ENCODE measurements around the gene SLC35F3. TPM values are rescaled to one million over a fixed set of nuclear protein-coding genes. Genes with fewer than 3 reads are reported as not detected.

The SLC35F3 gene
- total RNA-seq, 1 donor from 2014 or later, result 0.57 TPM

- Histone ChIP-seq H3K9me3 (ENCODE audit: insufficient read depth, low read depth, low read length) (no peaks in the 10 kb centered on the region), H2AFZ (ENCODE audit: low read depth, low read length) (no peak overlapping the region), H4K20me1 (ENCODE audit: insufficient read depth, low read length) (no peaks in the 10 kb centered on the region), H3K4me1 (ENCODE audit: insufficient read depth, low read length) (no peaks in the 10 kb centered on the region), H3K36me3 (ENCODE audit: insufficient read depth, low read length) (no peaks in the 10 kb centered on the region), H3K79me2 (ENCODE audit: insufficient read depth, low read length) (no peaks in the 10 kb centered on the region), H3K4me3 (ENCODE audit: insufficient read depth, low read depth, low read length) (no peak overlapping the region), H3K4me2 (ENCODE audit: low read length) (no peak overlapping the region), H3K27ac (ENCODE audit: low read depth, low read length) (no peak overlapping the region), H3K9ac (ENCODE audit: low read length) (no peak overlapping the region), H3K27me3 (ENCODE audit: insufficient read depth, low read length) (no peaks in the 10 kb centered on the region)
- Mint-ChIP-seq H3K36me3 (ENCODE audit: low read depth, unreplicated experiment) (no peaks in the 10 kb centered on the region), H3K9me3 (ENCODE audit: unreplicated experiment) (peaks cover 9% of the 10 kb centered on the region), H3K4me3 (ENCODE audit: unreplicated experiment) (no peak overlapping the region), H3K27ac (ENCODE audit: unreplicated experiment) (no peak overlapping the region), H3K4me1 (ENCODE audit: low read depth, unreplicated experiment) (no peaks in the 10 kb centered on the region), H3K27me3 (ENCODE audit: low read depth, unreplicated experiment) (no peaks in the 10 kb centered on the region)
- FAIRE-seq (no peak), DNase-seq (ENCODE audit: low read depth) (no peak)
- TF ChIP-seq, protein P1, sequence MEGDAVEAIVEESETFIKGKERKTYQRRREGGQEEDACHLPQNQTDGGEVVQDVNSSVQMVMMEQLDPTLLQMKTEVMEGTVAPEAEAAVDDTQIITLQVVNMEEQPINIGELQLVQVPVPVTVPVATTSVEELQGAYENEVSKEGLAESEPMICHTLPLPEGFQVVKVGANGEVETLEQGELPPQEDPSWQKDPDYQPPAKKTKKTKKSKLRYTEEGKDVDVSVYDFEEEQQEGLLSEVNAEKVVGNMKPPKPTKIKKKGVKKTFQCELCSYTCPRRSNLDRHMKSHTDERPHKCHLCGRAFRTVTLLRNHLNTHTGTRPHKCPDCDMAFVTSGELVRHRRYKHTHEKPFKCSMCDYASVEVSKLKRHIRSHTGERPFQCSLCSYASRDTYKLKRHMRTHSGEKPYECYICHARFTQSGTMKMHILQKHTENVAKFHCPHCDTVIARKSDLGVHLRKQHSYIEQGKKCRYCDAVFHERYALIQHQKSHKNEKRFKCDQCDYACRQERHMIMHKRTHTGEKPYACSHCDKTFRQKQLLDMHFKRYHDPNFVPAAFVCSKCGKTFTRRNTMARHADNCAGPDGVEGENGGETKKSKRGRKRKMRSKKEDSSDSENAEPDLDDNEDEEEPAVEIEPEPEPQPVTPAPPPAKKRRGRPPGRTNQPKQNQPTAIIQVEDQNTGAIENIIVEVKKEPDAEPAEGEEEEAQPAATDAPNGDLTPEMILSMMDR (IDR thresholded peaks at IDR 0.05; ENCODE audit: insufficient read depth, low read depth, low read length), result no peak
Measured at GRCh38 chr1:234340528-234340927, 436.1 kb downstream of the SLC35F3 start.

GRCh38 chr1:234342774-234343173 is 438.3 kb downstream of the SLC35F3 start:
- DNase-seq (ENCODE audit: low read depth) (no peak), FAIRE-seq (no peak)
- Histone ChIP-seq H4K20me1 (ENCODE audit: insufficient read depth, low read length) (no peaks in the 10 kb centered on the region), H3K4me2 (ENCODE audit: low read length) (no peak overlapping the region), H3K36me3 (ENCODE audit: insufficient read depth, low read length) (no peaks in the 10 kb centered on the region), H3K4me3 (ENCODE audit: insufficient read depth, low read depth, low read length) (no peak overlapping the region), H3K9ac (ENCODE audit: low read length) (no peak overlapping the region), H3K27ac (ENCODE audit: low read depth, low read length) (no peak overlapping the region), H3K9me3 (ENCODE audit: insufficient read depth, low read depth, low read length) (no peaks in the 10 kb centered on the region), H3K79me2 (ENCODE audit: insufficient read depth, low read length) (no peaks in the 10 kb centered on the region), H3K4me1 (ENCODE audit: insufficient read depth, low read length) (no peaks in the 10 kb centered on the region), H3K27me3 (ENCODE audit: insufficient read depth, low read length) (no peaks in the 10 kb centered on the region), H2AFZ (ENCODE audit: low read depth, low read length) (no peak overlapping the region)
- TF ChIP-seq, protein P1 (IDR thresholded peaks at IDR 0.05; ENCODE audit: insufficient read depth, low read depth, low read length), result no peak
- TF ChIP-seq EZH2 (IDR thresholded peaks at IDR 0.05; ENCODE audit: insufficient read depth, low read length), result no peak
- Mint-ChIP-seq H3K36me3 (ENCODE audit: low read depth, unreplicated experiment) (no peaks in the 10 kb centered on the region), H3K4me3 (ENCODE audit: unreplicated experiment) (no peak overlapping the region), H3K9me3 (ENCODE audit: unreplicated experiment) (peaks cover 4% of the 10 kb centered on the region), H3K27ac (ENCODE audit: unreplicated experiment) (no peak overlapping the region), H3K4me1 (ENCODE audit: low read depth, unreplicated experiment) (no peaks in the 10 kb centered on the region), H3K27me3 (ENCODE audit: low read depth, unreplicated experiment) (no peaks in the 10 kb centered on the region)

- no peak overlapping the region for H3K4me3 Mint-ChIP-seq (ENCODE audit: unreplicated experiment)
- Histone ChIP-seq H3K27me3 (ENCODE audit: insufficient read depth, low read length) (no peaks in the 10 kb centered on the region), H3K4me3 (ENCODE audit: insufficient read depth, low read depth, low read length) (no peak overlapping the region), H3K36me3 (ENCODE audit: insufficient read depth, low read length) (no peaks in the 10 kb centered on the region), H3K4me1 (ENCODE audit: insufficient read depth, low read length) (no peaks in the 10 kb centered on the region), H2AFZ (ENCODE audit: low read depth, low read length) (no peak overlapping the region), H4K20me1 (ENCODE audit: insufficient read depth, low read length) (no peaks in the 10 kb centered on the region), H3K9me3 (ENCODE audit: insufficient read depth, low read depth, low read length) (no peaks in the 10 kb centered on the region), H3K4me2 (ENCODE audit: low read length) (no peak overlapping the region), H3K27ac (ENCODE audit: low read depth, low read length) (no peak overlapping the region), H3K79me2 (ENCODE audit: insufficient read depth, low read length) (no peaks in the 10 kb centered on the region), H3K9ac (ENCODE audit: low read length) (no peak overlapping the region)
- no peaks in the 10 kb centered on the region for H3K4me1 Mint-ChIP-seq (ENCODE audit: low read depth, unreplicated experiment)
- no peaks in the 10 kb centered on the region for H3K9me3 Mint-ChIP-seq (ENCODE audit: unreplicated experiment)
- FAIRE-seq, result no peak
- H3K27ac Mint-ChIP-seq (ENCODE audit: unreplicated experiment), result no peak overlapping the region
- no peaks in the 10 kb centered on the region for H3K27me3 Mint-ChIP-seq (ENCODE audit: low read depth, unreplicated experiment)
- TF ChIP-seq EZH2 (IDR thresholded peaks at IDR 0.05; ENCODE audit: insufficient read depth, low read length), result no peak
- TF ChIP-seq, protein P1 (IDR thresholded peaks at IDR 0.05; ENCODE audit: insufficient read depth, low read depth, low read length), result no peak
- no peaks in the 10 kb centered on the region for H3K36me3 Mint-ChIP-seq (ENCODE audit: low read depth, unreplicated experiment)
- DNase-seq (ENCODE audit: low read depth), result no peak
Measured at GRCh38 chr1:234345237-234345636, 440.8 kb downstream of the SLC35F3 start.

Data from astrocyte (in vitro differentiated cells and primary cell).